K562 (cell line): ENCODE data around the gene PLOD1. TPM values are rescaled to one million over a fixed set of nuclear protein-coding genes. Genes with fewer than 3 reads are reported as not detected.
A peak's percentile ranks its signal among the peaks of the same experiment; 100 is the strongest.

Experiments used
- AFF4 ChIP-seq: sonication (generic); formaldehyde crosslinking; IDR thresholded peaks from 2 replicates; pipeline ENCODE4 v1.8.0; 2023; ENCODE audit warnings: mild to moderate bottlenecking, missing genetic modification reagents
- HNRNPLL ChIP-seq: fragments of 200-400 bp; formaldehyde crosslinking; IDR thresholded peaks from 2 replicates; pipeline ENCODE4 v1.6.1; 2017; ENCODE audit warnings: low read length, low read depth, mild to moderate bottlenecking; ENCODE audit not compliant: poor library complexity, severe bottlenecking
- MAFF ChIP-seq: IDR thresholded peaks from 2 replicates; pipeline ENCODE4 v1.6.1; 2012; ENCODE audit warnings: low read length, improper control_type of control experiment
- MITF ChIP-seq: IDR thresholded peaks from 2 replicates; pipeline ENCODE4 v1.6.1; 2014; ENCODE audit warnings: antibody characterized with exemption
- NFE2L1 ChIP-seq: fragments of 450-650 bp; IDR thresholded peaks from 2 replicates; pipeline ENCODE4 v1.6.1; 2016; ENCODE audit warnings: missing genetic modification characterization, low read depth, mild to moderate bottlenecking, missing compliant biosample characterization, moderate library complexity, borderline replicate concordance
- NFIX ChIP-seq: fragments of 250-450 bp; sonication (Bioruptor Pico); IDR thresholded peaks from 2 replicates; pipeline ENCODE4 v1.4.0; 2020; ENCODE audit warnings: low read depth, mild to moderate bottlenecking, moderate library complexity
- NFRKB ChIP-seq: fragments of 450-650 bp; IDR thresholded peaks from 2 replicates; pipeline ENCODE4 v1.6.1; 2016; ENCODE audit warnings: low read depth
- POLR3G ChIP-seq: IDR thresholded peaks from 2 replicates; pipeline ENCODE4 v1.6.1; 2011; ENCODE audit not compliant: insufficient read length, insufficient replicate concordance; ENCODE audit errors: extremely low read depth
- RBFOX2 ChIP-seq: fragments of 200-400 bp; formaldehyde crosslinking; IDR thresholded peaks from 2 replicates; pipeline ENCODE4 v1.6.1; 2017; ENCODE audit warnings: low read depth, mild to moderate bottlenecking, low read length, moderate library complexity
- RNF219 ChIP-seq: fragments of 250-450 bp; sonication (Bioruptor Pico); IDR thresholded peaks from 2 replicates; pipeline ENCODE4 v1.5.0; 2022; ENCODE audit warnings: mild to moderate bottlenecking
- RREB1 ChIP-seq: fragments of 250-450 bp; sonication (Bioruptor Pico); IDR thresholded peaks from 2 replicates; pipeline ENCODE4 v1.4.0; 2020
- SRSF7 ChIP-seq: fragments of 200-400 bp; formaldehyde crosslinking; optimal IDR thresholded peaks from 2 replicates; pipeline ENCODE3; 2017; ENCODE audit warnings: mild to moderate bottlenecking, low read depth, low read length
- ZKSCAN3 ChIP-seq: fragments of 250-450 bp; sonication (Bioruptor Pico); IDR thresholded peaks from 2 replicates; pipeline ENCODE4 v1.4.0; 2020
- ZSCAN32 ChIP-seq: fragments of 450-650 bp; formaldehyde crosslinking; IDR thresholded peaks from 2 replicates; pipeline ENCODE4 v1.4.0; 2020; ENCODE audit warnings: mild to moderate bottlenecking, moderate library complexity
- polyA plus RNA-seq, 8 experiments: library from polyadenylated mRNA; depleted of rRNA in 4 of 8; stranded (reverse) in 5 of 8; unstranded in 3 of 8; fragments of >200 nt; fragmentation: Nextera tagmentation in 2 of 8; fragmentation: Illumina TruSeq in 1 of 8; extraction: Ambion mirVana in 2 of 8; extraction: Trizol in 1 of 8; gene quantifications; 2 replicates each; pipeline versions ENCODE4 v1.2.1 to v1.2.3, GENCODE V29; 2011 to 2014; ENCODE audit warnings: inconsistent platforms in 1 of 8, missing spikeins in 1 of 8
- total RNA-seq, 7 experiments: library from RNA; depleted of rRNA in 6 of 7; stranded (reverse); fragments of >200 nt in 6 of 7; fragmentation: Illumina TruSeq in 2 of 7; extraction: Trizol in 2 of 7; gene quantifications; 2 replicates each; pipeline versions ENCODE4 v1.2.1 to v1.2.3, GENCODE V29; 2011 to 2021; ENCODE audit warnings: low replicate concordance in 1 of 7

The PLOD1 gene
- total and polyA plus RNA-seq, 9 of the 15 experiments (the other 6 are each of a cell fraction or from before 2014, with no cell fraction given) = 16.6 to 90.8 (median 52.7) TPM

GRCh38 chr1:12012560-12013316 is 78.2 kb downstream of the PLOD1 start (continued):
- TF ChIP-seq MITF (no peak), RREB1 (CRISPR knock-in tag) (no peak), NFRKB (no peak), ZSCAN32 (no peak), POLR3G (no peak), RNF219 (CRISPR knock-in tag) (peak; percentile 63; the same call in 1 of the 2 replicates), HNRNPLL (no peak), NFIX (CRISPR knock-in tag) (peak; percentile 55), NFE2L1 (tag) (no peak), RBFOX2 (no peak), AFF4 (no peak), SRSF7 (no peak), ZKSCAN3 (CRISPR knock-in tag) (no peak), MAFF (no peak; the same call in 1 of the 2 replicates)
